Body of pancreas (tissue), 4 donors: ENCODE results near the gene RSF1. TPM values are rescaled to one million over a fixed set of nuclear protein-coding genes. Genes with fewer than 3 reads are reported as not detected.
"Not testable (repeated sequence)": the region's sequence is repeated elsewhere in the genome, so short reads cannot be mapped to it uniquely, and the experiment has no call there.

Source experiments
- ATAC-seq: fragments of 150-250 bp; one replicate; pipeline ENCODE4 v1.9.1; 2016
- DNase-seq, 4 donors: peaks; one replicate each; pipeline ENCODE4 v3.0.0-alpha.2; 2019
- H3K27ac ChIP-seq, 4 donors: fragments of 200-600 bp; sonication (generic); 1 replicate in 3 of 4; 2 replicates in 1 of 4; pipeline versions ENCODE4 v1.5.1 to v1.6.1; 2016 to 2019; ENCODE audit warnings: mild to moderate bottlenecking in 1 of 4, mixed read lengths in 1 of 4, moderate library complexity in 1 of 4
- H3K27me3 ChIP-seq, 2 donors: fragments of 200-600 bp; sonication (generic); one replicate each; pipeline ENCODE4 v1.6.0; 2016; ENCODE audit warnings: mild to moderate bottlenecking in 1 of 2
- H3K36me3 ChIP-seq, 2 donors: fragments of 200-600 bp; sonication (generic); replicated peaks in 1 of 2; 2 replicates each; pipeline ENCODE4 v1.5.1; 2016; ENCODE audit warnings: low read depth in 2 of 2; ENCODE audit not compliant: insufficient read depth in 1 of 2
- H3K4me1 ChIP-seq: fragments of 200-600 bp; sonication (generic); one replicate; pipeline ENCODE4 v1.6.0; 2016
- H3K4me3 ChIP-seq, 2 donors: fragments of 200-600 bp; sonication (generic); 1 replicate in 1 of 2; 2 replicates in 1 of 2; pipeline ENCODE4 v1.5.1; 2016 to 2019
- H3K9me3 ChIP-seq, 3 donors: fragments of 200-600 bp; sonication (generic); 1 replicate in 2 of 3; 2 replicates in 1 of 3; pipeline ENCODE4 v1.5.1; 2016
- POLR2A ChIP-seq, 3 donors: fragments of 450-650 bp; IDR thresholded peaks; one replicate each; pipeline ENCODE4 v1.6.1; 2016; ENCODE audit warnings: antibody characterized with exemption in 3 of 3, mild to moderate bottlenecking in 2 of 3
- WGBS, 2 donors: methylation state at CpG; one replicate each; pipeline ENCODE4 v1.1.5; 2017; 5-methylcytosine and 5-hydroxymethylcytosine counted together
- intact Hi-C: fragments of 100-400 bp; cut with DNase I; formaldehyde crosslinking; loops from one replicate; pipeline ENCODE4 v1.15.1; 2023
- total RNA-seq, 2 donors: library from RNA; depleted of rRNA; stranded (reverse); fragments of >200 nt; gene quantifications; one replicate each; pipeline ENCODE4 v1.1.0, GENCODE V29; 2016
- TF ChIP-seq, protein P1 (sequence below), 7 experiments: fragments of 450-650 bp in 4 of 7; fragments of 200-600 bp in 3 of 7; sonication (generic) in 3 of 7; IDR thresholded peaks; one replicate each; pipeline ENCODE4 v1.5.1; 2016 to 2019; ENCODE audit warnings: antibody characterized with exemption in 7 of 7

RSF1 gene
- total RNA-seq, 2 donors from 2014 or later, result 18.2 to 129 TPM

DNA sequence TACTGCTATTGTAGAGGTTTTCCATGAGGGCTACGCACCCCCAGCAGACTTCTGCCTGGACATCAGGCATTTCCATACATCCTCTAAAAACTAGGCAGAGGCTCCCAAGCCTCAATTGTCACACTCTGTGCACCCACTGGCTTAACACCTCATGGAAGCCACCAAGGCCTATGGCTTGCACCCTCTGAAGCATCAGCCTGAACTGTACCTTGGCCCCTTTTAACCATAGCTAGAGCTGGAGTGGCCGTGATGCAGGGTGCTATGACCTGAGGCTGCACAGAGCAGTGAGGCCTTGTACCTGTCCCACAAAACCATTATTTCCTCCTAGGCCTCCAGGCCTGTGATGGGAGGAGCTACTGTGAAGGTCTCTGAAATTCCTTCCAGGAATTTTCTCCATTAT lies 34.3 kb upstream of the RSF1 start:
- no peak for DNase-seq
- WGBS, 2 donors, result 95 to 100% methylated on average over 2 of the region's 2 CpGs
- ATAC-seq, result no peak

DNA sequence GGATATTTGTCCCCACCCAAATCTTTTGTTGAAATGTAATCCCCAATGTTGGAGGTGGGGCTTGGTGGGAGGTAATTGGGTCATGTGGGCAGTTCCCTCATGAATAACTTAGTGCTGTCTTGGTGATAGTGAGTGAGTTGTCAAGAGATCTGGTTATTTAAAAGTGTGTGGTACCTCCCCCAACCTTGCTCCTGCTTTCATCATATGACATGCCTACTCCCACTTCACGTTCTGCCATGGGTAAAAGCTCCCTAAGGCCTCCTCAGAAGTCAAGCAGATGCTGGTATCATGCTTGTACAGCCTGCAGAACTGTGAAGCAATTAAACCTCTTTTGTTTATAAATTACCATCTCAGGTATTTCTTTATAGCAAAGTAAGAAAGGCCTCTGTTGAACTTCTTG lies 31.0 kb upstream of the RSF1 start:
- TF ChIP-seq, protein P1, sequence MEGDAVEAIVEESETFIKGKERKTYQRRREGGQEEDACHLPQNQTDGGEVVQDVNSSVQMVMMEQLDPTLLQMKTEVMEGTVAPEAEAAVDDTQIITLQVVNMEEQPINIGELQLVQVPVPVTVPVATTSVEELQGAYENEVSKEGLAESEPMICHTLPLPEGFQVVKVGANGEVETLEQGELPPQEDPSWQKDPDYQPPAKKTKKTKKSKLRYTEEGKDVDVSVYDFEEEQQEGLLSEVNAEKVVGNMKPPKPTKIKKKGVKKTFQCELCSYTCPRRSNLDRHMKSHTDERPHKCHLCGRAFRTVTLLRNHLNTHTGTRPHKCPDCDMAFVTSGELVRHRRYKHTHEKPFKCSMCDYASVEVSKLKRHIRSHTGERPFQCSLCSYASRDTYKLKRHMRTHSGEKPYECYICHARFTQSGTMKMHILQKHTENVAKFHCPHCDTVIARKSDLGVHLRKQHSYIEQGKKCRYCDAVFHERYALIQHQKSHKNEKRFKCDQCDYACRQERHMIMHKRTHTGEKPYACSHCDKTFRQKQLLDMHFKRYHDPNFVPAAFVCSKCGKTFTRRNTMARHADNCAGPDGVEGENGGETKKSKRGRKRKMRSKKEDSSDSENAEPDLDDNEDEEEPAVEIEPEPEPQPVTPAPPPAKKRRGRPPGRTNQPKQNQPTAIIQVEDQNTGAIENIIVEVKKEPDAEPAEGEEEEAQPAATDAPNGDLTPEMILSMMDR (IDR thresholded peaks at IDR 0.05), result no peak
- no peak for TF ChIP-seq POLR2A (IDR thresholded peaks at IDR 0.05)
- peaks cover 0 to 14% (median 0%) of the 10 kb centered on the region in 3 donors for H3K9me3 ChIP-seq
- peaks cover 2 to 6% of the 10 kb centered on the region in 2 donors for H3K36me3 ChIP-seq
- H3K27ac ChIP-seq, result no peak overlapping the region
- H3K27me3 ChIP-seq, result no peaks in the 10 kb centered on the region
- intact Hi-C loops, result no loop called here
- no peak for ATAC-seq
- 83 to 89% methylated on average over 1 of the region's 1 CpG for WGBS, 2 donors
- no peaks in the 10 kb centered on the region for H3K4me1 ChIP-seq
- DNase-seq, result no peak
- H3K4me3 ChIP-seq, result no peak overlapping the region

More for the DNA sequence above, 34.3 kb upstream of the RSF1 start:
- Histone ChIP-seq H3K9me3 (peaks cover 0 to 14% (median 0%) of the 10 kb centered on the region in 3 donors), H3K4me1 (no peaks in the 10 kb centered on the region), H3K36me3 (peaks cover 1 to 6% of the 10 kb centered on the region in 2 donors), H3K27ac (no peak overlapping the region), H3K27me3 (no peaks in the 10 kb centered on the region), H3K4me3 (no peak overlapping the region)
- intact Hi-C loops, result no loop called here
- TF ChIP-seq, protein P1 (IDR thresholded peaks at IDR 0.05), result no peak
- no peak for TF ChIP-seq POLR2A (IDR thresholded peaks at IDR 0.05)

DNA sequence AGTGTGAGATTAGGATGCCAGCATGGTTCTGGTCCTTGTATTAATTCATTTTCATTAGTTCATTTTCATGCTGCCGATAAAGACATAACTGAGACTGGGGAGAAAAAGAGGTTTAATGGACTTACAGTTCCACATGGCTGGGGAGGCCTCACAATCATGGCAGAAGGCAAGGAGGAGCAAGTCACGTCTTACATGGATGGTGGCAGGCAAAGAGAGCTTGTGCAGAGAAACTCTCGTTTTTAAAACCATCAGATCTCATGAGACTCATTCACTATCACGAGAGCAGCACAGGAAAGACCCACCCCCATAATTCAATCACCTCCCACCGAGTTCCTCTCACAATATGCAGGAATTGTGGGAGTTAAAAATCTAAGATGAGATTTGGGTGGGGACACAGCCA lies 23.2 kb upstream of the RSF1 start:
- WGBS, 2 donors, result 81 to 87% methylated on average over 5 of the region's 5 CpGs
- H3K4me1 ChIP-seq, H3K27me3 ChIP-seq, H3K9me3 ChIP-seq, H3K27ac ChIP-seq, intact Hi-C loops, ATAC-seq, H3K4me3 ChIP-seq, DNase-seq, H3K36me3 ChIP-seq: not testable (repeated sequence)

DNA sequence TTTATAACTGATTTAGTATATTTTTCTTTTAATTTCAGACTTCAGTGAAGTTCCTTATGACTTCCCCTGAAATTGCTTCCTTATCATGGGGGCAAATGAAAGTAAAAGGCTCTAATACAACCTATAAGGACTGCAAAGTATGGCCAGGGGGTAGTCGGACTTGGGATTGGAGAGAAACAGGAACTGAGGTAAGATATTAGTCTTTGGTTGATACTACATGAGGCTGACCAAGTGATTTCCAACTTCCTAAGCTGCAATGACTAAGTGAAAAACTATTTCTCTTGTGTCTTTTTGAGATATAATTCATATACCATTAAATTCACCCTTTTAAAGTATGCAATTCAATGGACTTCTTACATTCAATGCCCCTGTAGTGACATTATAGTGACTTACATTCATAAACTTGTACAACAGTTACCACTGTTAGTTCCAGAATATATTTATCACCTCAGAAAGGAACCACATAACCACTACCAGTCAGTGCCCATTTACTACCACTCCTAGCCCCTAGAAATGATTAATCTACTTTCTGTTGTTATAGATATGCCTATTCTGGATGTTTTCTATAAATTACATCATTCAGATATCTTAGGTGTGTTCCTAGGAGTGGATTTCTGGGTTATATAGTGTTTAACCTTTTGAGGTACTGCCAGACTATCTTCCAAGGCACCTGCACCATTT lies 22.1 kb upstream of the RSF1 start:
- 56 to 75% methylated on average over 1 of the region's 1 CpG for WGBS, 2 donors
- DNase-seq (no peak), ATAC-seq (no peak)
- Histone ChIP-seq H3K27me3 (no peaks in the 10 kb centered on the region), H3K4me1 (no peaks in the 10 kb centered on the region), H3K4me3 (no peak overlapping the region), H3K27ac (no peak overlapping the region), H3K36me3 (peaks cover 0 to 4% of the 10 kb centered on the region in 2 donors), H3K9me3 (no peaks in the 10 kb centered on the region)
- TF ChIP-seq, protein P1 (IDR thresholded peaks at IDR 0.05), result no peak
- no peak for TF ChIP-seq POLR2A (IDR thresholded peaks at IDR 0.05)
- intact Hi-C loops, result no loop called here

DNA sequence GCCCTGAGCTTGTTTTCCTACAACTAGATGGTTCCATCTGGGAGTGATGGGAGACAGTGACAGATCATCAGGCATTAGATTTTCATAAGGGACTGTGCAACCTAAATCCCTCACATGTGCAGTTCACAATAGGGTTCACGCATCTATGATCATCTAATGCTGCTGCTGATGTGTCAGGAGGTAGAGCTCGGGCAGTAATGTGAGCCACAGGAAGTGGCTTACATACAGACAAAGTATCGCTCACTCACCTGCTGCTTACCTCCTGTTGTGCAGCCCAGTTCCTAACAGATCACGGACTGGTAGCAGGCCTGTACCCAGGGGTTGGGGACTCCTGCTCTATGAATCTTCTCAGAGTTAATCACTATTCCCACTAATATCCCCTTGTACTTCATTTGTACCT lies 12.8 kb upstream of the RSF1 start:
- H3K4me3 ChIP-seq, result no peak overlapping the region
- H3K27ac ChIP-seq, result no peak overlapping the region
- no peaks in the 10 kb centered on the region for H3K27me3 ChIP-seq
- H3K36me3 ChIP-seq, result no peaks in the 10 kb centered on the region
- TF ChIP-seq POLR2A (IDR thresholded peaks at IDR 0.05), result no peak
- TF ChIP-seq, protein P1 (IDR thresholded peaks at IDR 0.05), result no peak
- no peaks in the 10 kb centered on the region for H3K4me1 ChIP-seq
- intact Hi-C loops, result no loop called here
- ATAC-seq (no peak), DNase-seq (no peak)
- 92 to 98% methylated on average over 4 of the region's 4 CpGs for WGBS, 2 donors
- no peaks in the 10 kb centered on the region for H3K9me3 ChIP-seq
